HG02759 (cell line): Measurements from ENCODE around the gene MCF2L.
"Not testable (repeated sequence)": the region's sequence is repeated elsewhere in the genome, so short reads cannot be mapped to it uniquely, and the experiment has no call there.

Source experiments
- ATAC-seq: cut with Tn5 transposase; IDR thresholded peaks from one replicate; pipeline ENCODE4 v1.9.1; 2021; ENCODE audit warnings: mild to moderate bottlenecking, moderate library complexity; ENCODE audit not compliant: unreplicated experiment

The MCF2L gene

DNA sequence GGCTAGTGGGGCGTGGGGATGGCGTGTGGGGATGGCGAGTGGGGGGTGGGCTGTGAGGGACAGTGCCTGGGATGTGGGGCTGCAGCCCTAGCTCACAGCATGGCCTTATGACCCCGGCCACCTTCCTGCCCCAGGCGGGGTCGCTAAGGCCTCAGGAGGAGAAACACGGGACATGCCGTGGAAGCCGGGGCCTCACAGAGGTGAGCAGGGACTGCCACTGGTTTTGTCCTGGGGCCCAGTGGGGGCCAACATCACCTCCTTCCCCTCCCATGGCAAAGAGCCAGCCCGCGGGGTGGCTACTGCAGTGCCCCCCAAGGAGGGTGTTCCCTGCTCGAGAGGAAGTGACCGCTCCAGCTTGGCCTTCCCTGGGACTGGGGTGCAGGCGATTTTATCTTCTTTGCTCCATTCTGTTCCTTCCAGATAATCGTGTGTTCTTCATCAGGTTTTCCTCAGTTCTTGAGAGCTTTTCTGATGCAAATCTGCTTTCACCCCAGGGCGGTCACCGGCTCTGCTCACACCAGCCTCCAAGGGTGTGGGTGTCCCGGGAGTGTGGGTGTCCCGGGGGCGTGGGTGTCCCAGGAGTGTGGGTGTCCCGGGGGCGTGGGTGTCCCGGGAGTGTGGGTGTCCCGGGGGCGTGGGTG, 137.8 kb downstream of the MCF2L start:
- ATAC-seq: no peak

DNA sequence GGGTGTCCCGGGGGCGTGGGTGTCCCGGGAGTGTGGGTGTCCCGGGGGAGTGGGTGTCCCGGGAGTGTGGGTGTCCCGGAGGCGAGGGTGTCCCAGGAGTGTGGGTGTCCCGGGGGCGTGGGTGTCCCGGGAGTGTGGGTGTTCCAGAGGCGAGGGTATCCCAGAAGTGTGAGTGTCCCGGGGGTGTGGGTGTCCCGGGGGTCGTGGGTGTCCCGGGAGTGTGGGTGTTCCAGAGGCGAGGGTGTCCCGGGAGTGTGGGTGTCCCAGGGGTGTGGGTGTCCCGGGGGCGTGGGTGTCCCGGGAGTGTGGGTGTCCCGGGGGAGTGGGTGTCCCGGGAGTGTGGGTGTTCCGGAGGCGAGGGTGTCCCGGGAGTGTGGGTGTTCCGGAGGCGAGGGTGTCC, 139.5 kb downstream of the MCF2L start:
- ATAC-seq: not testable (repeated sequence)

DNA sequence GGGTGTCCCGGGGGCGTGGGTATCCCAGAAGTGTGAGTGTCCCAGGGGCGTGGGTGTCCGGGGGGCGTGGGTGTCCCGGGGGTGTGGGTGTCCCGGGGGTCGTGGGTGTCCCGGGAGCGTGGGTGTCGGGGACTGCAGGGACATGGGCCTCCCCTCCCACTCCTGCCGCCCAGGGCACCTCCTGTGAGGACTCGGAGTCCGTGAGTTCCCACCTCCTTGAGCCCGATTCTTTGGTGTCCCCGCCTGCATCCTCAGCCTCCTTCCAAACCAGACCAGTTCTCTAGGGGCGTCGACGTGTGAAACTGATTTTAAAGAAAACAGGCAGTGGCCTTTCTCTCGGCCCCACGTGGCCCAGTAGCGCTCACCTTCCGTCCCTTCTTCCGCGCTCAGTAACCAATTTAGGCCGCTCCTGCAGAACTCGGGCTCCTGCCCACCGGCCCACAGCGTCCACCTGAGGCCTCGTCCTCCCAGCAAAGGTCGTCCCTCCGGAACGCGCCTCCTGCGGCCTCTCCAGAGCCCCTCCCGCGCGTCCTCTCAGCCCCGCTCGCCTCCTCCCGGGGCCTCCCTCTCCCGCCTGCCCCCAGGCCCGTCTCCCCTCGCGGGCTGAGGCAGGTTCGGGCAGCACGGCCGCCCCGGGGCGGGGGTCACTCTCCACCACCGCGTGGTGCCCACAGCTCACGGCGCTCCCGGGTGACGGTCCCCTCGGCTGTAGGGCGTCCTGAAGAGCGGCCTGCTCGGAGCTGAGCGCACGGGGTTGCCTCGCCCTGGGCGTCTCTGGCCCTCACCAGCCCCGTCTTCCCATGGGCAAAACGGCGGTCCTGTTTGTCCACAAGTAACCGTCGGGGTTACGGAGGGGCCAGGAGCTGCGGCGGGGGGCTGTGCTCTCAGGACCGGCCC, 140.4 kb downstream of the MCF2L start:
- ATAC-seq: no peak

DNA sequence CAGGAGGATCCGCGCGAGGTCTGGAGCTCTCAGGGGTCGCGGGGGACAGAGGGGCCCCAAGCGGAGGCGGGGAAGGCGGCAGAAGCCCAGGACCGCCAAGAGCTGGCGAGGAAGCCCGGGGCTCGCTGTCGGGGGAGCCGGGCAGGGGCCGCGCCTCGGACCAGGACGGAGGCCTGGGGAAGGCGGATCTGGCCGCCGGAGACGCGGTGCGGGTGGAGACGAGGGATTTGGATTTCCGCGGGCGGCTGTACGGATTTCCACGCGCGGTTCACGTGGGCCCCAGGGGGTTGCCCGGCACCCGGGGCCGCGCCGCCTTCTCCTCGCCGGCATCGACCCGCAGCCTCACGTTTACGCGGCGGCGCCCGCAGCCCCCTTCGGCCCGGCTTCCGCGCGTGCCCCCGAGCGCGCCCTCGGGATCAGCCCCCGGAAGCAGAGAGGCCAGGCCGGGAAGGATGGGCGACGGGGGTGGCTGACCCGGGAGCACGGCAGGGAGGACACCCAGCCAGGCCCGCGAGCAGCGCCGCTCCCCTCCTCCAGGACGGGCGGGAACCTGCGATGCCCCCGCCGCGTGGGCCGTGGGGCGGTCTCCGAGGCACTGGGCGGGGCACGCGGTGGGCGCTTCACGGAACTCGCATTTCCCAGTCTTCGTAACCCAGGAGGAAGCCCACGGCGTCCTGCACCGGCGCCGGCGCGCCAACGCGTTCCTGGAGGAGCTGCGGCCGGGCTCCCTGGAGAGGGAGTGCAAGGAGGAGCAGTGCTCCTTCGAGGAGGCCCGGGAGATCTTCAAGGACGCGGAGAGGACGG, 141.2 kb downstream of the MCF2L start:
- ATAC-seq: no peak

DNA sequence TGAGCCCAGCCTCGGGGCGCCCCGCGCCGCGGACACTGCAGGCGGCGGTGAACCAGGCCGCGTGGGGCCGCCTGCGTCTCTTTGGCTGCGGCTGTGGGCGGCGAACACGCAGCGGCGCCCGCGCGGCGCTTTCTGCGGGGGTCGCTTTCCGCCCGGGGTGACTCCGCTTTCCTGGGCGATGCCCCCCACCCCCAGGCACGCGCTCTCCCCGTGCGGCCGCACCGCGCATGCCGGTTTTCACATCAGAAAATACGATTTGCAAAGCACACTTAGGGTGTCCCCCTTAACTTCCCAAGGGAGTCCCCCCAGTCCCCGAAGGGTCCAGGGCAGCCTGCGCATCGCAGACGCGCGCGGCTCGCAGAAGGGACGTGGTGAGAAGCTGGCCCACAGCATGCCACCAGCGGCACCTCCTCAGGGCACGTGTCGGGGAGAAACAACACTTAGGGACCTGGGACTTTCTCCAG, 141.9 kb downstream of the MCF2L start:
- ATAC-seq: no peak

DNA sequence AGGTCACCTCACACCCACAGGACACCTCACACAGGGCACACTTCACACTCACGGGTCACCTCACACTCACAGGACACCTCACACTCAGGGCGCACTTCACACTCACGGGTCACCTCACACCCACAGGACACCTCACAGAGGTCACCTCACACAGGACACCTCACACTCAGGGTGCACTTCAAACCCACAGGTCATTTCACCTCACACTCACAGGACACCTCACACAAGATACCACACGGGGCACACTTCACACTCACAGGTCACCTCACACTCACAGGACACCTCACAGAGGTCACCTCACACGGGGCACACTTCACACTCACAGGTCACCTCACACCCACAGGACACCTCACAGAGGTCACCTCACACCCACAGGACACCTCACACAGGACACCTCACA, 142.8 kb downstream of the MCF2L start:
- not testable (repeated sequence) for ATAC-seq

DNA sequence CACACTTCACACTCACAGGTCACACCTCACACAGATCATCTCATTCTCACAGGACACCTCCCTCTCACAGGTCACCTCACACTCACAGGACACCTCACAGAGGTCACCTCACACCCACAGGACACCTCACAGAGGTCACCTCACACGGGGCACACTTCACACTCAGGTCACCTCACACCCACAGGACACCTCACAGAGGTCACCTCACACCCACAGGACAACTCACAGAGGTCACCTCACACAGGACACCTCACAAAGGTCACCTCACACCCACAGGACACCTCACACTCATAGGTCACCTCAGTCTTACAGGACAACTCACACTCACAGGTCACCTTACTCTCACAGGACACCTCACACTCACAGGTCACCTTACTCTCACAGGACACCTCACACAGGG, 143.5 kb downstream of the MCF2L start:
- not testable (repeated sequence) for ATAC-seq

DNA sequence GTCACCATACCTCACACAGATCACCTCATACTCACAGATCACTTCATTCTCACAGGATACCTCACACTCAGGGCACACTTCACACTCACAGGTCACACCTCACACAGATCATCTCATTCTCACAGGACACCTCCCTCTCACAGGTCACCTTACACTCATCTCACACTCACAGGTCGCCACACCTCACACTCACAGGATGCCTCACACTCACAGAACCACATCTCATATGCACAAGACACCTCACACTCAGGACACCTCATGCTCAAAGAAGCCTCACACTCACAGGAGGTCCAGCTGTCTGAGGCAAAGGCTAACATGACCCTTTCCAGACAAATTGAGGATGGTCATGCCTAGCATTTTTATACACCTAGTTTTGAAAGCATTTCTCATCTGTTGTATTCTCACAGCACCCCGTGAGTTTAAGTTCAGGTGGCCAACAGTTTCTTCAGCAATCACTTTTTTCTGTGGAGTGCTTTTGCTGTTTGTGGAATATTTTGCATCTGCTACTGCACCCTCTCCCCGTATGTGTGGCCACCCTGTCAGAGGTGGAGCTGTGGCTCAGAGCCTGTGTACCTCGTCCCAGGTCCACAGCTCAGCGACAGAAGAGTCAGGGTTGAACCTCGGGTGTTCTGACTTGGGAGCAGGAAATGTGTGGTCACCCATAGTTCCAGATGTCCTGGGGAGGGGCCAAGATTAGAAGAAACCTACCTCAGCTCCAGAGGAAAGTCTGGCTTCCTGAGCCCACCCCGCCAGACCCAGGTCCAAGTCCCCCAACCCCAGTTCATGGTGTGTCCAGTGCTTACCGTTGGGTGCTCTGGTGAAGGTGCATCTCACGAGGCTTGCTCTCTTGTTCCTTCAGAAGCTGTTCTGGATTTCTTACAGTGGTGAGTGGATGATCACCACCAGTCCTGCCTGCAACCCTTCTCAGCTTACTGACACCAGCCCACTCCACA, 144.2 kb downstream of the MCF2L start:
- no peak for ATAC-seq

DNA sequence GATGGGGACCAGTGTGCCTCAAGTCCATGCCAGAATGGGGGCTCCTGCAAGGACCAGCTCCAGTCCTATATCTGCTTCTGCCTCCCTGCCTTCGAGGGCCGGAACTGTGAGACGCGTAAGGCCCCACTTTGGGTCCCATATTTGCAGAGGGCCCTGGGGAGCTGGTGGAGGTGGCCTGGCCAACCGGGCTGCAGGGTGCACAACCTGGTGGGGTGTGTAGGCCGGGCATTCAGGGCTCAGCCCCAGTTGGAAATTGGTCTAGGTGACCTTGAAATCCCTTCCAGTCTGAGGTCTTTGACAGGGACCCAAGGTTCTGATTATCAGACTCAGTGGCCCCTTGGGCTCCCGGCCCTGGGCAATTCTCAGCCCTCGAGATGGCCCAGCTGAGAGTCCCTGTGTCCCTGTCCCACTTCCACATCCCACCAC, 144.8 kb downstream of the MCF2L start:
- ATAC-seq: no peak

DNA sequence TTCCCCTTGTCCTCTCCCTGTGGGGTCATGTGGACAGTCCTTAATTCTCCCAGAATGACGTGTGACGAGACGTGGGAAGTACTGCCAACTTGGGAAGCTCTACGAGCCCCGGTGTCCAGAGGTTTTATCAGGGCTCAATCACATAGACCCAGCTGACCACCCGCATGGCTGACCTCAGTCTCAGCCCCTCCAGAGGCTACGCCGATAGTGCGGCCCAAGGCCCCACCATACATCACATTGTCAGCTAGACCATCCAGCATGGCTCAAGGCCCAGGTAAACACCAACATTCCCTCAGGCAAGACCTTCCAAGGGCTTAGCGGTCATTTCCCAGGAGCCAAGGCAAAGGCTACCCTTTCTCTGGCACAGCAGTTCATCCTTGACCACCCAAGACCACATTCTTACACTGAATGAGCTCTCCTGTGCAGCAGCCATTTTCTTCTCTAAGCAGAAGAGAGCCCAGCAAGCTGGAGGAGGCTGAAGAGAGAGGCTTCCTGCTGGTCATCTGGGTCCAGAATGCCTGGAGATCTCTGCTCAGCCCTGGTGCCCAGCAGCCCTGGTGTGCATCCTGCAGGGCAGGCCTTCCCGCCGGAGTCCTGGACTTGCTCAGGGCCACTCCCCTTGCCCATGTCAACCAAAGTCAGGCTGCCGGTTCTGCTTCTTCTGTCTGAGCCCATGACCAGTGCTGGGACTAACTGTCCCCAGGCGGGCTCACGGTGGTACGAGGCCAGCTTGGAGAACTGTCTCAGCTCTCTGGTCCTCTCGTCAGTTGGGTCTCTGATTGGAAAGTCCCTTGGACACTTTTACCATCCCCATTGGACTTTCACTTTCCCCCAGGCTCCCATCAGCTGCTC, 145.7 kb downstream of the MCF2L start:
- no peak for ATAC-seq

DNA sequence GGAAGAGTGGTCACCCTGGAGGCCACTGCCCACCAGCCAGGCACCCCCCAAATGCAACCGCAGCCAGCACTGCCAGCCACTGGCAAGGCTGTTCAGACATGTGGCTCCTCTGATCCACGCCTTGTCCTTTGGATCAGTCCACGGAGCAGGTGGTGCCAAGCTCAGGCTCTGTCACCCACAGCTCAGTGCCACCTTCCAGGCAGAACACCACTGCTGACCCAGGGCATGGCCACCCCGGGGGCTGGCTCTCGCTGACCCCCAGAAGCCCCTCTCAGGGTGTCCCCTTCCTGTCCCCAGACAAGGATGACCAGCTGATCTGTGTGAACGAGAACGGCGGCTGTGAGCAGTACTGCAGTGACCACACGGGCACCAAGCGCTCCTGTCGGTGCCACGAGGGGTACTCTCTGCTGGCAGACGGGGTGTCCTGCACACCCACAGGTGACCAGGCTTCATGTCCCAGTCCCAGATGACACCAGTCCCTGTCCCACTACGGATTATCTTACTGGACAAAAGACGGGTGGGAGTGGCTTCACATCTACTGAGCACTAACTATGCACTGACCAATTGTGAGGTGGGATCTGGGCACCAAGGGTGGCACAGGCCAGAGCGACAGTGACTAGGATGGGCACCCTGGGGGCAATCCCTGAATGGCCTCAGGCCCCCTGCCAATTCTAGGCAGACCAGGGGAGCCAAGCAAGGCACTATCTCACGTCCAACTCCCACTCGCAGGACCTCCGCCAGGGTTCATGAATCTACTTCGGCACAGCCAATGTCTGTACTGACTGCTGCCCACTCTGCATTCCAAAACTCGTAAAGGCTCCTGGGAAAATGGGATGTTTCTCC, 146.6 kb downstream of the MCF2L start:
- ATAC-seq: no peak

DNA sequence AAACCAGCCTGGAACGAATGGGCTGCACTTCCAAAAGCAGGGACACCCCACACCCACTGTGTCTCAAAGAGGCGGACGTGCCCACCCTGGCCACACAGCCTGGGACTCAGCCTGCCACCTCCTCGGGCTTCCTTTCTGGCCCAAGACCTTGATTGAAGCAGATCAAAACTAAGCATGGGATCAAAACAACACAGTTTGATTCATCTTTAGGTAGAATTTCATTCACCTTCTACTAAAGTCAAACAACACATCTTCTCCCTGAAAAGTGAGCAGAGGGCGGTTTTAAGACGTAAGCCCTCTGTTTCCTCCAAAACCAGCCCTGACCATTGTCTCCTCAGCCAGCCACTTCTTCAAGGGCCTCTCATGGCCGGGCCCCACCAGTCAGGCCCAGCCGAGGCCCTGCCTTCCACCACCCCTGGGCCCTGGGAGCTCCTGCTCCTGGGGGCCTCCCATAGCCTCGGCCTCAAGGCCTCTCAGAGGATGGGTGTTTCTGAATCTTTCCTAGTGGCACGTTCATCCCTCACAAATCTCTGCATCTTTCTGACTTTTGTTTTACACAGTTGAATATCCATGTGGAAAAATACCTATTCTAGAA, 147.3 kb downstream of the MCF2L start:
- no peak for ATAC-seq

DNA sequence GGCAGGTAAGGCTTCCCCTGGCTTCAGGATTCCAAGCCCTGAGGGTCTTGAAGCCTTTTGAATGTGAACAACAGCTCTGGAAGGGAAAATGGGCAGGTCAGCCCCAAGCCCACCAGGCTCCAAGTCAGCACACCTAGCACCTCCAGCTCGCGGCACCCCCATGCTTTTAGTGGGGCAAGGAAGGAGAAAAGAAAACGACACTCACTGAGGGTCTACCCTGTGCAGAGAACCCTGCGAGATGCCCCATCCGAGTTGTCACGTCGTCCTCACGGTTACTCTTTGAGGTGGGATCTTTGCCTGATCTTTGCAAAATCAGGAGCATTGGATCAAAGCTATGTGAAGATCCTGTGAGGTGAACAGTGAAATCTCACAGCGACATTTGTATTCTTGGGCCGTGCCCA, 147.9 kb downstream of the MCF2L start:
- no peak for ATAC-seq

DNA sequence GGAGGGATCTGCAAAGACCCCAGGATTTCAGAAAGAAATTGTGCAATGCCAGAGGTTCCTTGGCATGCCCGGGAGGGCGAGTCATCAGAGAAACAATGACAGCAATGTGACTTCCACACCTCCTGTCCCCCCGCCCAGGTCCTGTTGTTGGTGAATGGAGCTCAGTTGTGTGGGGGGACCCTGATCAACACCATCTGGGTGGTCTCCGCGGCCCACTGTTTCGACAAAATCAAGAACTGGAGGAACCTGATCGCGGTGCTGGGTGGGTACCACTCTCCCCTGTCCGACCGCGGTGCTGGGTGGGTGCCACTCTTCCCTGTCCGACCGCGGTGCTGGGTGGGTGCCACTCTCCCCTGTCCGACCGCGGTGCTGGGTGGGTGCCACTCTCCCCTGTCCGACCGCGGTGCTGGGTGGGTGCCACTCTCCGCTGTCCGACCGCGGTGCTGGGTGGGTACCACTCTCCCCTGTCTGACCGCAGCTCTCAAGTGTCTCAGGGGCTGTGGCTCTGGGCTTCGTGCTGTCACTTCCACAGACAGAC, 148.4 kb downstream of the MCF2L start:
- no peak for ATAC-seq

DNA sequence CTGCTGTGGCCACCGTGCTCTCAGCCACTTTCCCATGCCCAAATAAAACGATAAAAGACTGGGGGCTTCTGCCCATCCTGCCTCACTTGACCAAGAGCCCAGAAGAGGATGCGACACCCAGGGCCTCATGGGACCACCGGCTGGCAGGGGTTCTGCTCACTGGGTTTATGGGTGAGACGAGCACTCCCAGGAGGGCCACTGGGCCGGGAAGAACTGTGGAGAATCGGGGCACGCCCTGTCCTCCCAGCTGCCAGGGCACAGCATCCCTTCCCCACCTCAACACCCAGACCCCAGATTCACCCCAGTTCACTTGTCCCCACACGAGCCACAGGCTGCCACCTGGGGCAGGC, 148.9 kb downstream of the MCF2L start:
- no peak for ATAC-seq

DNA sequence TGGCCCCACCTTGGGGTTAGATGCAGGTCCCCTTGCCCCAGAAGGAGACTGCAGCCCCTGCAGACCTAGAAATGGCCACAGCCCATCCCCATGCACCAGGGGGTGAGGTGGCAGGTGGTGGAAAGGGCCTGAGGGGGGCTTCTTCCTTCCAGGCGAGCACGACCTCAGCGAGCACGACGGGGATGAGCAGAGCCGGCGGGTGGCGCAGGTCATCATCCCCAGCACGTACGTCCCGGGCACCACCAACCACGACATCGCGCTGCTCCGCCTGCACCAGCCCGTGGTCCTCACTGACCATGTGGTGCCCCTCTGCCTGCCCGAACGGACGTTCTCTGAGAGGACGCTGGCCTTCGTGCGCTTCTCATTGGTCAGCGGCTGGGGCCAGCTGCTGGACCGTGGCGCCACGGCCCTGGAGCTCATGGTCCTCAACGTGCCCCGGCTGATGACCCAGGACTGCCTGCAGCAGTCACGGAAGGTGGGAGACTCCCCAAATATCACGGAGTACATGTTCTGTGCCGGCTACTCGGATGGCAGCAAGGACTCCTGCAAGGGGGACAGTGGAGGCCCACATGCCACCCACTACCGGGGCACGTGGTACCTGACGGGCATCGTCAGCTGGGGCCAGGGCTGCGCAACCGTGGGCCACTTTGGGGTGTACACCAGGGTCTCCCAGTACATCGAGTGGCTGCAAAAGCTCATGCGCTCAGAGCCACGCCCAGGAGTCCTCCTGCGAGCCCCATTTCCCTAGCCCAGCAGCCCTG, 149.4 kb downstream of the MCF2L start:
- no peak for ATAC-seq

DNA sequence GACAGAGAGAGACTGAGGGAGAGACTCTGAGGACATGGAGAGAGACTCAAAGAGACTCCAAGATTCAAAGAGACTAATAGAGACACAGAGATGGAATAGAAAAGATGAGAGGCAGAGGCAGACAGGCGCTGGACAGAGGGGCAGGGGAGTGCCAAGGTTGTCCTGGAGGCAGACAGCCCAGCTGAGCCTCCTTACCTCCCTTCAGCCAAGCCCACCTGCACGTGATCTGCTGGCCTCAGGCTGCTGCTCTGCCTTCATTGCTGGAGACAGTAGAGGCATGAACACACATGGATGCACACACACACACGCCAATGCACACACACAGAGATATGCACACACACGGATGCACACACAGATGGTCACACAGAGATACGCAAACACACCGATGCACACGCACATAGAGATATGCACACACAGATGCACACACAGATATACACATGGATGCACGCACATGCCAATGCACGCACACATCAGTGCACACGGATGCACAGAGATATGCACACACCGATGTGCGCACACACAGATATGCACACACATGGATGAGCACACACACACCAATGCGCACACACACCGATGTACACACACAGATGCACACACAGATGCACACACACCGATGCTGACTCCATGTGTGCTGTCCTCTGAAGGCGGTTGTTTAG, 150.3 kb downstream of the MCF2L start:
- no peak for ATAC-seq
